T-helper 17 cell (primary cell): Measurements from ENCODE around the gene PSMB9. TPM values are rescaled to one million over a fixed set of nuclear protein-coding genes. Genes with fewer than 3 reads are reported as not detected.

Experiments
- ATAC-seq: fragments of 150-1000 bp; cut with Tn5 transposase; 2 replicates; pipeline ENCODE4 v1.10.0; 2021; ENCODE audit warnings: mild to moderate bottlenecking, moderate library complexity
- DNase-seq, 3 donors: peaks; one replicate each; pipeline versions ENCODE4 v3.0.0 to v3.0.0-alpha.2; 2020 to 2021
- H3K9me3 ChIP-seq: one replicate; pipeline ENCODE4 v1.7.0; 2013; ENCODE audit warnings: low read length, mild to moderate bottlenecking; ENCODE audit not compliant: control insufficient read depth, poor library complexity, severe bottlenecking
- H3K27ac Mint-ChIP-seq: one replicate; pipeline ENCODE4 v1.8.0; 2022; ENCODE audit warnings: mild to moderate bottlenecking, moderate library complexity, mixed read lengths
- H3K27me3 Mint-ChIP-seq: one replicate; pipeline ENCODE4 v1.8.0; 2022; ENCODE audit warnings: mixed read lengths
- H3K36me3 Mint-ChIP-seq: one replicate; pipeline ENCODE4 v1.8.0; 2022; ENCODE audit warnings: low read depth, mixed read lengths
- H3K4me1 Mint-ChIP-seq: one replicate; pipeline ENCODE4 v1.8.0; 2022; ENCODE audit warnings: mild to moderate bottlenecking, mixed read lengths
- H3K4me3 Mint-ChIP-seq: one replicate; pipeline ENCODE4 v1.8.0; 2022; ENCODE audit warnings: mild to moderate bottlenecking, moderate library complexity, mixed read lengths
- total RNA-seq, 4 donors: library from RNA in 2 of 4; stranded (reverse) in 2 of 4; gene quantifications; one replicate each; pipeline ENCODE4 v1.2.3 and lab custom pipeline; 2022 to 2026

PSMB9 gene
- total RNA-seq, 2 donors from 2014 or later, result 70.5 to 121 TPM

DNA sequence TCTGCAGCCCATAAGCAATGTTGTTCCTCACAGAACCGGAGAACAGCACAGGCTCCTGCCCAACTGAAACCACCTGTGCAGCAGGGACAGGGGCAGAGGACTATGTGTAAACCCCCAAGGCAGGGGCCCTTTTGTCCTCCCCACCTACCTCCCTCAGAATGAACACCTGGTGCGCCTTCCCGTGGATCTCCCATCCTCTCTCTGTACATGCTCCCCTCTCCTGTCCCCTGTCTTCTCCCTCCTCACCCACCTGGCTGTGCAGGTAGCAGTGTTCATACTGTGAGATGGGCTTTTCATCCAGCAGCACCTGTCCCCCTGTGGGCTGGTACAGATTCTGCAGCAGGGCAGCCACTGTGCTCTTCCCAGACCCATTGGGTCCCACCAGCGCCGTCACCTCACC is 24.0 kb upstream of the PSMB9 start:
- H3K9me3 ChIP-seq, result no peaks in the 10 kb centered on the region
- no peak for DNase-seq
- no peak for ATAC-seq
- Mint-ChIP-seq H3K27me3 (no peaks in the 10 kb centered on the region), H3K36me3 (peaks cover 20% of the 10 kb centered on the region), H3K4me3 (no peak overlapping the region), H3K4me1 (peaks cover 39% of the 10 kb centered on the region), H3K27ac (no peak overlapping the region)

DNA sequence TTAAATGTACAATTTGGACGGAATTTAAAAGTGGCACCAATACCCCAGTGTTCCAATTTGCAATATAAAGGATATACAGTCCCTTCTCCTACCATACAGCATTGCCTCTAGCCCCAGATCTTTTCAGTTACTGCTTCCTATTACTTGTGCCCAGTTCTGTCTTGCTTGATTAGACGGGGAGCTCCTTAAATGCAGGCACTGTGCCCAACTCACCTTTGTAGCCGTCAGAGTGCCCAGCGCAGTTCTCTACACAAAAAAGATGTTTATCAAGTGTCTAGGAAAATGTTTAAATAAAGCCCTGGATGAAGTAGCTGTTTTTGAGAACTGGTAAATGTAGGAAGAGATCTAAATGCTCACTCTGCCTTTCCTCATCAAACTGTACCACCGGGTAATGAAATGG is 23.1 kb upstream of the PSMB9 start:
- Mint-ChIP-seq H3K4me3 (no peak overlapping the region), H3K27ac (peak overlapping the region; percentile 14), H3K27me3 (no peaks in the 10 kb centered on the region), H3K36me3 (peaks cover 27% of the 10 kb centered on the region), H3K4me1 (peaks cover 46% of the 10 kb centered on the region)
- DNase-seq (no peak), ATAC-seq (no peak)
- no peaks in the 10 kb centered on the region for H3K9me3 ChIP-seq

DNA sequence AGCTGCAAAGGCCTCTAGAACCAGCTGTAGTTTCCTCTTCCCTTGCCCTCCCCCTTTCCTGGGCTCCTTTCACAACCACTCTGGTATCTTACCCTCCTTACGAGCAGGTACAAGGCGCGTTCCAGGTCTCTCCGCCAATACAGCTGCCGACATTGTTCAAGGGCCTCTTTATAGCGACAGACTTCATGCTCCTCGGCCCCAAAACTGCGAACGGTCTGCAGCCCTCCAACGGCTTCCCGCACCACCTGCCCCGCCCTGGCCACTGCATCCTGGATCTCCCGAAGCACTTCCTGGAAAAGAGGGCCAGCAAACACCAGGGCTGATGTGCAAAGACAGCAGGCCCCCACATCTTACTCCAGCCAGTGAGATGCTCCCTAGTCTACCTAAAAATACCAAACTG is 21.5 kb upstream of the PSMB9 start:
- Mint-ChIP-seq H3K36me3 (peaks cover 30% of the 10 kb centered on the region), H3K27me3 (no peaks in the 10 kb centered on the region), H3K4me1 (peaks cover 58% of the 10 kb centered on the region), H3K27ac (peak overlapping the region; percentile 54), H3K4me3 (peak overlapping the region; percentile 28)
- H3K9me3 ChIP-seq, result no peaks in the 10 kb centered on the region
- DNase-seq (no peak), ATAC-seq (no peak)

DNA sequence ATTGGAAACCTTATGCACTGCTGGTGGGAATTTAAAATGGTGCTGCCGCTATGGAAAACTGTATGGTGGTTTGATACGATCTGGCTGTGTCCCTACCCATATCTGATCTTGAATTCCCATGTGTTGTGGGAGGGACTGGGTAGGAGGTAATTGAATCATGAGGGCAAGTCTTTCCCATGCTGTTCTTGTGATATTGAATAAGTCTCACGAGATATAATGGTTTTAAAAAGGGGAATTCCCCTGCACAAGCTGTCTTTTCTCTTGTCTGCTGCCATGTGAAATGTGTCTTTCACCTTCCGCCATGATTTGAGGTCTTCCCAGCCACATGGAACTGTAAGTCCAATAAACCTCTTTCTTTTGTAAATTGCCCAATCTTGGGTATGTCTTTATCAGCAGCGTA is 20.3 kb upstream of the PSMB9 start:
- DNase-seq (no peak), ATAC-seq (no peak)
- H3K4me3 Mint-ChIP-seq, result no peak overlapping the region
- peaks cover 22% of the 10 kb centered on the region for H3K36me3 Mint-ChIP-seq
- peaks cover 52% of the 10 kb centered on the region for H3K4me1 Mint-ChIP-seq
- H3K27me3 Mint-ChIP-seq, result no peaks in the 10 kb centered on the region
- no peaks in the 10 kb centered on the region for H3K9me3 ChIP-seq
- H3K27ac Mint-ChIP-seq, result peak overlapping the region; percentile 41

DNA sequence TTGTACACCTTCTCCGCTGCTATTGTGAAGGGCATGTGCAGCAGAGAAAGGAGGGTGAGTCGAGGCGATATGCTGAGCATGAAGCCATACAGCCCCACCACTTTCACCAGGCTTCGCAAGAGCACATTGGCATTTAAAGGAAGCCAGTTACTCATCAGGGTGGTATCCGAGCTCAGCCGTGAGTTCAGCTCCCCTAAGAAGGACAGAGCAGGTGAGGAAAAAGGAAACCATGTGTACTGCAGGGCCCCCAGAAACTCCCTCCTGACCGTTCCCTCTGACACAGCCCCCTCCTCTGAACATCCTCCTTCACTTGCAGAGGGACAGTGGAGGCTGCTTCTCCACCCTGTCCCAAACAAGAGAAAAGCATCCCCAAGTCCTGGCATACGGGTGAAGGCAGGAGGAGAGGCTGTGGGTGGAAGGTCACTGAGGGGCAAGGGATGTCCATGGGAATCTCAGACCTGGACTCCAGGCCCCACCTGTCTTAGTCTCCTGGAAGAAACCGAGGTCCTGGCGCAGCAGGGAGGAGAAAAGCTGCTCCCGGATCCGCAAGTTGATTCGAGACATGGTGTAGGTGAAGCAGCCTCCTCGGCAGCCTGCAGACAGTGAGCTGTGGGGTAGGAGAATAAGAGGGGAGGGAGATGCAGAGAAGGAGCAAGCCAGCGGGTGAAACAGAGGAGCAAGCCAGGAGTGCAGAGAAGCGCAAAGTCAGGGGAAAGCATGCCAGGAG is 18.7 kb upstream of the PSMB9 start:
- DNase-seq (no peak), ATAC-seq (no peak)
- Mint-ChIP-seq H3K4me3 (no peak overlapping the region), H3K36me3 (peaks cover 22% of the 10 kb centered on the region), H3K4me1 (peaks cover 53% of the 10 kb centered on the region), H3K27ac (peak overlapping the region; percentile 100), H3K27me3 (no peaks in the 10 kb centered on the region)
- H3K9me3 ChIP-seq, result no peaks in the 10 kb centered on the region

DNA sequence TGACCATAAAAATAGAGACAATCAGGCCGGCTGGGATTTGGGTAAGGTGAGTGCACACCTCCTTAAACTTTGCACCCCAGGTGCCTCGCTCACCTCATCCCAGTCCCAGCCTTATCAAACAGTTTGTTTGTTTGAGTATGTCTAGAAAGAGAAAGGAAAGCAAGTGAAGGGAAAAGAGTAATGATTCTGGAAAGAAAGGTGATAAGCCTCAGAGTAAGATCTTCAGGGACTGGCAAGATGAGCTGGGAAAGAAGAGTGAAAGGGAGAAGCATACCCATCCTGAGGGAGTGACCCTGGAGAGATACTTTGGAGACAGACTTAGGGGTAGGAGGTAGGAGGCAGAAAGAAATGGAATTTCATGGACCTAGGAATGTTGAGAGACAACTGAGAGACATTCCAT is 17.1 kb upstream of the PSMB9 start:
- DNase-seq (no peak), ATAC-seq (no peak)
- Mint-ChIP-seq H3K27me3 (no peaks in the 10 kb centered on the region), H3K36me3 (peaks cover 20% of the 10 kb centered on the region), H3K4me1 (peaks cover 61% of the 10 kb centered on the region), H3K27ac (peak overlapping the region; percentile 100), H3K4me3 (peak overlapping the region; percentile 95)
- H3K9me3 ChIP-seq, result no peaks in the 10 kb centered on the region

DNA sequence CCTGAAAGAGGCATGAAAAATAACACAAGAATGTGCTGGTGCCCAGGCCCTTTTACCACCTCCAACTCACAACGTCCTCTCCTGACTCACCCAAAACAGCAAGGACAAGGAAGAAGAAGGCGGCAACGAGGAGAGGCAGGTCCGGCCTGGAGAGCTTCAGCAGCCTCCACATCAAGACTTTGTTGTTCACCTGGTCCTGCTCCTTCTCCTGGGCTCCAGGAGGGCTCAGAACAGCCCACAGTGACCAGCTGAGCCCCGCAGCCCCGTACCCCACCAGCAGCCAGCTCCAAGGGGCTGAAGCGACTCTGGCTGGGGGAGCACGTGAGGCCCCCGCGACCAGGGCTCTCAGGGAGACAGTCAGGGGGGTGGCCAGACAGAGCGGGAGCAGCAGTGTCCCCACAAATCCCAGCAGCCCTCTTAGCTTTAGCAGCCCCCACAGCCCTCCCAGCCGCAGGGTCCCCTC is 16.3 kb upstream of the PSMB9 start:
- H3K4me1 Mint-ChIP-seq, result peaks cover 66% of the 10 kb centered on the region
- peaks cover 24% of the 10 kb centered on the region for H3K36me3 Mint-ChIP-seq
- H3K4me3 Mint-ChIP-seq, result peak overlapping the region; percentile 95
- H3K27ac Mint-ChIP-seq, result peak overlapping the region; percentile 100
- H3K9me3 ChIP-seq, result no peaks in the 10 kb centered on the region
- ATAC-seq, result no peak
- H3K27me3 Mint-ChIP-seq, result no peaks in the 10 kb centered on the region
- no peak for DNase-seq

DNA sequence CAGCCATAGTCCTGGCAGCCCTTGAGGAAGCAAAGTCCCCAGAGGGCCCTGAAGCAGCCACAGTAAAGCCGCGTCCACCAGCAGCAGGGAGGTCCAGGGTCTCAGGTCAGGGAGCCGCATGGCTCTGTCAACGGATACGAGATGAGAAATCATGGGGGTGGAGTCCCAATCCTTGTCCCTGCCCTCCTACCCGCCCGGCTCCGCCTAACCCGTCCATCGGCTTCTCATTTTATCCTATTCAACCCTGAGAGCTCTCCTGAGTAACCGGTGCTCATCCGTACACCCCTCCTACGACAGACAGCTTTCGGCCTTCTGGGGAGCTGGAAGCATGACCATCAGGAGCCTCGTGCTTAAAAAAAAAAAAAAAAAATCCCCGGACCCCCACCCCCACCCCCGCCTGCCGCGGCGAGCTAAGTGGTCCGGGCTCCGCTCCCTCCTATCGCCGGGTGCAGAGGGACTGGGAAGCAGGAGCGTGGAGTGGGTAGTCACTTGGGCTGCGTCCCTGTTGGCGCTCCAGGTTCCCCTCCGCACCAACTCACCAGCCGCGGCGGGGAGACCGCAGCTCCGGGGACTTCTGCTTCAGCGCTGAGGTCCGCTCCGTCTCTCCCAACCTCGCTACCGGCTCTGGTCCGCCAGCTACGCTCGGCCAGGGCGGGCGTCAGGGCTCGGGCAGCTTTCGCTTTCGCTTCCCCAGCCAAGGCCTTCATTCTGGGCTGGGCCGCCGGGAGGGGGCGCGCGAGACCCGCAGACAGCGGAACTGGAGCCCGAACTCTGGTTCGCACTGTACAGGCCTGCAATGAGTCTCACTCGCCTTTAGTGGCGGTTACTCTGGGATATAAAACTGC is 15.7 kb upstream of the PSMB9 start, which contains the start of gene TAP2:
Gene TAP2, minus strand, starts transcription at position 626 of the 845 bp plus-strand sequence. Its CDS starts 506 bp downstream, at position 120.
- H3K9me3 ChIP-seq, result no peaks in the 10 kb centered on the region
- Mint-ChIP-seq H3K4me3 (peak within 1 kb of the TSS; percentile 95), H3K27ac (peak within 1 kb of the TSS; percentile 100), H3K27me3 (no peaks in the 10 kb centered on the region), H3K36me3 (peaks cover 24% of the 10 kb centered on the region), H3K4me1 (peaks cover 67% of the 10 kb centered on the region)
- peak; percentile 94 to 99 (median 99) for DNase-seq
- peak; percentile 88 for ATAC-seq

DNA sequence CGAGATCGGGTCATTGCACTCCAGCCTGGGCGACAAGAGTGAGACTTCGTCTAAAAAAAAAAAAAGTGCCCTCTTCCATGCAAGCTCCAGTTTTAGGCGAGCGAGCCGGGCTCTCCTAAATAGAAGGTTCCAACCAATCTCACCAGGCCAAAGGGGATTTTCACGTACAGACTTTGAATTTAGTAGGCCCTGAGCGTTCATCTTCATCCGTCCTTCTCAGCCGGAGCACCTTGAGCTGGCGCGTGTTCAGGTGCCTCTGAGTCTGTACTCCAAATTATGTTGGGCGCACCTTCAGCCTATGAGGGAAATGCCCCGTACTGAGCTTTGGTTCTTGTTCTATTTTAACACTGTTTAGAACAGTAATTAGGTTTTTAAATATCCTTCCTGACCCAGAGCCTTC is 14.6 kb upstream of the PSMB9 start:
- ATAC-seq, result no peak
- no peak for DNase-seq
- Mint-ChIP-seq H3K36me3 (peaks cover 28% of the 10 kb centered on the region), H3K4me1 (peaks cover 60% of the 10 kb centered on the region), H3K27me3 (no peaks in the 10 kb centered on the region), H3K4me3 (no peak overlapping the region), H3K27ac (peak overlapping the region; percentile 100)
- no peaks in the 10 kb centered on the region for H3K9me3 ChIP-seq

DNA sequence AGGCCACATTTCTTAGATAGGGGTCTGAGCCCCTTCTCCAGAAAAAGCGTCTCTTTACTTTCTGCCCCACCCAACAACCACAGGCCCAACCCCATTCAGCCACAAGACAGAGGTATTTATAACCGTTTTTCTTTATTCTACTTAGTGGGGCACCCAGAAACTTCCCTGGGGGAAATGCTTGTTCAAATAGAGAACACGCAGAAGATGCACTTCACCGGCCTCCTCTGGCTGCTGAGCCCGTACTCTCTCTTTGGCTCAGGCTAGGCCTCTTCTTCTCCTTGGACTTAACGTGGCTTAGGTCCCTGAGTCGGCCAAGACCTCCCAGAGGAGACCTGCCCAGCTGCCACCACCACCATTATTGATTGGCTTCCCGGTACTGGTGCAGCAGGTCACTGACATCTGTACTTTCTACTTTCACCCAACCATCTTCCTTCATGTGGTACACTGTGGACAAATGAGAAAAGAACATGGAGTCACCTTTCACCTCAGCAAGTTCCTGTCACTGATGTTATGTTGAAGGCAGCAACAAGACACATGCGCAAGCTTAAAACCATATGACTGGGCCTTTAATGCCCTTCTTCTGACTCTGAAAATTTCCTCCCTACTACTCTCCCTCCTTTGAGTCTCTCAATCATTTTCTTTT is 13.3 kb upstream of the PSMB9 start:
- H3K27ac Mint-ChIP-seq, result peak overlapping the region; percentile 100
- DNase-seq (no peak), ATAC-seq (no peak)

DNA sequence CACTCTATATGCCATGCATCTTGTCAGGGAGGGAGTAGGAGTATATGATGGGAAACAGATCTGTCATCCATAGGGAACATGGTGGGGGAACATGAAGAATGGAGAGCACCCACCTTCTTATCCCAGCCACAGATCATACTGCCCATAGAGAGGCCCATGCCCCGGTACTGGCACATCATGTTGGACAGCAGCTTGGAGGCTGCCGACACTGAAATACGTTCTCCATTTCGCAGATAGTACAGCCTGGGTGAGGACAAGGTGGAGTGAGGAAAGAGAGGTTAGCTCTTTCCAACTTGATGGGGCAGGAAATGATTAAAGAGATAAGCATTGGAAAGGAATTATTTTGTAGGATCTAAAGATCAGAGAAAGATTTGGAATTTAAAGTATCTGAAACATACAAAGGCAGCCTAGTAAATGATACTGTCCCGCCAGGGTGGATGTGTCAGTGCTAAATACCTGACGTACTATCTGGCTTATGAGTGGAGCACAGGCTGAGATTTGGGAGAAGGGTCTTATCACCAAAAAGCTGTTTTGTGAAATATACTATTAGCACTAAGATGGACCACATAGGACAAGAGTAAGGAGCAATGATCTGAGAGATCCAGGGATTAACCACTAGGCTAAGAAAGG is 11.9 kb upstream of the PSMB9 start:
- Mint-ChIP-seq H3K4me1 (peaks cover 61% of the 10 kb centered on the region), H3K36me3 (peaks cover 26% of the 10 kb centered on the region), H3K27ac (peak overlapping the region; percentile 100), H3K27me3 (no peaks in the 10 kb centered on the region), H3K4me3 (peak overlapping the region; percentile 99)
- no peaks in the 10 kb centered on the region for H3K9me3 ChIP-seq
- ATAC-seq (no peak), DNase-seq (no peak)

More for the DNA sequence above, 13.3 kb upstream of the PSMB9 start:
- no peaks in the 10 kb centered on the region for H3K9me3 ChIP-seq
- Mint-ChIP-seq H3K27me3 (no peaks in the 10 kb centered on the region), H3K4me1 (peaks cover 62% of the 10 kb centered on the region), H3K4me3 (peak overlapping the region; percentile 67), H3K36me3 (peaks cover 29% of the 10 kb centered on the region)

DNA sequence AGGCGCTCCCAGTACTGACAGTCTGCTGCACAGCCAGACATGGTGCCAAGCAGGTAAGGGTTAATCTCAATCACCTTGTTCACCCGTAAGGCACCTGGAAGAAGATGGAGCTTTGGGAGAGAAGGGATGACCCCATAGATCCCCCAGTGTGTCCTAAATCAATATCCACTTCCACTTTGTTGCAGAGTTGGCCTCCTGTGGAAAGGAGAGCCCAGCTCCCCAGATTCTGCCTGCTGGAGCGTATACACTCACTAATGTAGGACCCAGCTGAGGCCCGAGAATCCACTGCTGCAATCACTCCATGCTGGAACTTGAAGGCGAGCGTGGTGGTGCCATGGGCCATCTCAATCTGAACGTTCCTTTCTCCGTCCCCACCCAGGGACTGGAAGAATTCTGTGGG is 11.3 kb upstream of the PSMB9 start:
- H3K9me3 ChIP-seq, result no peaks in the 10 kb centered on the region
- Mint-ChIP-seq H3K27ac (peak overlapping the region; percentile 100), H3K36me3 (peaks cover 32% of the 10 kb centered on the region), H3K4me1 (peaks cover 61% of the 10 kb centered on the region), H3K27me3 (no peaks in the 10 kb centered on the region), H3K4me3 (peak overlapping the region; percentile 99)
- no peak for ATAC-seq
- no peak for DNase-seq
